ENCODE results near the gene ORM1.
A peak's percentile ranks its signal among the peaks of the same experiment; 100 is the strongest.

The ORM1 gene

DNA sequence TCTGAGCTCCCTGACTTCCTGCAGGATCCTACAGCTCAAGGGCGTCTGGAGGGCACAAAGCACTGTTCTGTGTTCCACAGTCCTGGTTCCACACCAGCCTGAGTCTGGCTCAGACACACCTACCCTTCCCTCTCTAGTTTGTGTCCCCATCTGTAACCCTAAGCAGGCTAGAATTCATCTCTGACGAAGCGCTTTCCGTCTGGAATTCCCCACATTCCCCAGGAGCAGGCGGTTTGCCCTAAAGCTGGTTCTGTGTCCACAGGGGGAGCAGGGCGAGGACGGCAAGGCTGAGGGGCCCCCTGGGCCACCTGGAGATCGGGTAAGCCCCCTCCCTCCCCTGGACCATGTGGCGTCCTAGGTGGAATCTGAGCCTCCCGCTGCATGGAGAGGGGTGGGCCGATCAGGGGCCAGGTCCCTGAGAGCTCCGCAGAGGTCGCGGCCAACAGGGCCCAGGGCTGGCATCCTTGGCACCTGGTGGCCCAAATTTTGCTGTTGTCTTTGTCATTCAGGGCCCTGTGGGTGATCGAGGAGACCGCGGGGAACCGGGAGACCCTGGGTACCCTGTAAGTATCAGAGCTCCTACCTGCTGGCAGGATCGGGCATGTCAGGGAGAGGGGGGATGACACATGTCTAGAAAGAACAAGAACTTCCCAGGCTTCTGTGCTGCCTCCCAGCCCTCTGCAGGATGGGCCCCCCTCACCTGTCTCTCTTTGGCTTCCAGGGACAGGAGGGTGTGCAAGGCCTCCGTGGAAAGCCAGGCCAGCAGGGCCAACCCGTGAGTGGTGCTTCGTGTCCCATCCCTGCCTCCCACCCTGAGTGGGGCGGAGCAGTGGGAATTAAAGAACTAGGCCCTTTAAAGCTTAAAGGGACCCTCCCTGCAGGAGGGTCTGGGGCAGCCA, 34.5 kb upstream of the ORM1 start:
- DNase-seq, result peak; percentile 92

DNA sequence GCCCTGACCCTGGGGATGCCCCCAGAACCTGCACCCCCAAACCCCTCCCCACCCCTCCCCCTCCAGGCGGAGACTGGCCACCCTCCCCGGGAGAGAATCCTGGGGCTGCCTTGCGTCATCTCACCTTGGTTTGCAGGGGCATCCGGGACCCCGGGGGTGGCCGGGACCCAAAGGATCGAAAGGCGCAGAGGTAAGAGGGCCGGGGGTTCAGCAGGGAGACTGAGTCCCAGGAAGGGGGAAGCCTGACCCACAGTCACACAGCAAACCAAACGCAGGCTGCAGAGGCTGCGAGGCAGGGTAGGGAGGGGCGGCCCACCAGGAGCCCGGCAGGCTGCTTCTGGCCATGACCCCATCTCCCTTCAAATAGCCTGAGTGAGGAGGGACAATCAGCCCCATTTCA, 33.8 kb upstream of the ORM1 start:
- DNase-seq, result no peak

DNA sequence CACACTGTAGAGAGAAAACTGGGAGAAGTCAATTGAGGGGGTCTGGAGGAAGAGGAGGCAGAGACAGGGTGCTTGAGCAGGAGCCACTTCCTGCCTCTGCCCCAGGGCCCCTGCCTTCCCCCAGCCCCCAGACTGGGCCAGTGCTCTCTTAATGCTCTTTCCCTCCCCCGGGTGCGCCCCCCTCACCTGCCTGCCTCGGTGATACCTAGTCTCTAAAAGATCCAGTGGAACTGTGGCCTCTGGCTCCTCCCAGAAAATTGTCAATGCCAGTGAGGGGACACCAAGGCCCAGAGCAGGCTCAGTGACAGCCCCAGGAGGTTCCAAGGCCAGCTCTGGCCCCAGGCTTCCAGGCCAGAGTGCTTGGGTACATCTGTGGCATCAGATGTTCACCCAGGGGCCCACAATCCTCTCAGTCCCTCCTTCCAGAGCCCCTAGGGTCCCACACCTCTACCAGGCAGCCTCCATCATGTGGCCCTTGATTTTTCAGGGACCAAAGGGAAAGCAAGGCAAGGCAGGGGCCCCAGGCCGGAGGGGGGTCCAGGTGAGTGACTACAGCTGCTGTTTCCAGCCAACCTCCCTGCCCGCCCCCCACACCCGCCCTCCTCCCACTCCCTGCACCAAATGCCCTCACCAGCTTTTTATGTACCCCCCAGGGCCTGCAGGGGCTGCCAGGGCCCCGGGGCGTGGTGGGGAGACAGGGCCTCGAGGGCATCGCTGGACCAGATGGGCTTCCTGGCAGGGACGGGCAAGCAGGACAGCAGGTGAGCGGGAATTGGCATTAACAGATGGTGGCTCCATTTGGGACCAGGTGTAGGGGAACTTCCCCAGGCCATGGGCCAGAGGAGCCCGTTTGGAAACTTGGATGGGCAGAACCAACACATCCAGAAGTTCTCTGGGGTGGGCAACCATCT, 33.1 kb upstream of the ORM1 start:
- peak; percentile 58 for DNase-seq

DNA sequence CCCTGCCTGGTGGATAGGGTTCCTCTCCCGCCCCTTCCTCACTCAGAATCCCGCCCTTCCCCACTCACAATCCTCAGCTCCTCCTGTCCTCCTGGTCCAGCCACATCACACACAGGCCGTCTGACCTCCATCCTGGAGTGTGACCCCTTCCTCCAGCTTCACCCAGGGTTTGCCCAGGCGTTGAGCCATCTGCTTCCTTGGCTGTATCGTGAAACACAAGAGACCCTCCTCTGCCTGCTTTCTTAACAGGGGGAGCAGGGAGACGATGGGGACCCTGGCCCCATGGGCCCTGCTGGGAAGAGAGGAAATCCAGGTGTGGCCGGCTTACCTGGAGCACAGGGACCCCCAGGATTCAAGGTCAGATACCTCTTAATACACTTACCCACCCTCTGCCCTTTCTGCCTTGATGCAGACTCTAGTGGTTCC, 32.3 kb upstream of the ORM1 start:
- no peak for DNase-seq

DNA sequence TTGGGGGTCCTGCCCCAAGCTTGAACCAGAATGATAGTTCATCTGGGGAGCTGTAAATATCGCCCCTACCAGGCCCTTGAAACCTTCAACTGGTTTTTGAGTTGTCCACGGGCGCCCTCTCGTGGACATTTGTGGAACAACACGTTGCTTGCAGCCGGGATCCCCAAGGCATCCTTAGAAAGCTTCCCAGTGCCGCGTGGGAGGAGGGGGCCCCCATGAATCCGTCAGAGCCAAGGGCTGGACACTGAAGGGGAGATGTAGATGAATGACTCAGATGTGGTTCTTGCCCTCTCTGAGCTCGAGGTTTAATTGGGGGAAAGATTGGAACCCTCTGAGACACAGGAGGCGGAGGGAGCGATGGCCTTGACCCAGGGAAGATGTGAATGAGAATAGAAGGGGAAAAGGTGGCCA, 31.8 kb upstream of the ORM1 start:
- peak; percentile 67 for DNase-seq

DNA sequence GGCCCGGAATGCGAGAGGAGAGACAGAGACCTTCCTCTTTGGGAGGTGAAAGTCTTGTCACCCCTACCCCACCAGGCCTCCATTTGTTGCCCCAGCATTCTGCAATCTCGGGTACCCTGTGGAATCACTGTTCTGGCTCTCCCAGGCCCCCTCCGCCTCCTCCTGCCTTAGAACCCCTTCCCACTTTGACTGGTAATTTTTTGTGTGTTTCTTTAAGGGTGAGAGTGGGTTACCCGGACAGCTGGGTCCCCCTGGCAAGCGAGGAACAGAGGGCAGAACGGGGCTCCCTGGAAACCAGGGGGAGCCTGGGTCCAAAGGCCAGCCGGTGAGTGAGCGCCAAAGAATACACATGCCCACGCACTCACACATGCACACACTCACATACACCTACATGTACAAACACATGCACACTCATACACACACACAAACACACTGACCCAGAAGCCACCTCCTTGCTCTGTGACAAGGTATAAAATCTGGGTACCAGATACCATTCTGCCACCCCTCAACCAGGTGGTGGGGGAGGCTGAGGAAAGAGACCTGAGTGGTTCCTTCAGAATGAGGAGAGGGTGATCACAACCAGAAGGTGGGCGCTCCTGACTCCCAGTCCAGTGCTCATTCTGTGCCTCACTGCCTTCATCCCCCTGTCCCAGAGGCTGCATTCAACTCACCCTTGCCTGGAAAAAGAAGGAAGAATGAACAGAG, 30.9 kb upstream of the ORM1 start:
- no peak for DNase-seq

DNA sequence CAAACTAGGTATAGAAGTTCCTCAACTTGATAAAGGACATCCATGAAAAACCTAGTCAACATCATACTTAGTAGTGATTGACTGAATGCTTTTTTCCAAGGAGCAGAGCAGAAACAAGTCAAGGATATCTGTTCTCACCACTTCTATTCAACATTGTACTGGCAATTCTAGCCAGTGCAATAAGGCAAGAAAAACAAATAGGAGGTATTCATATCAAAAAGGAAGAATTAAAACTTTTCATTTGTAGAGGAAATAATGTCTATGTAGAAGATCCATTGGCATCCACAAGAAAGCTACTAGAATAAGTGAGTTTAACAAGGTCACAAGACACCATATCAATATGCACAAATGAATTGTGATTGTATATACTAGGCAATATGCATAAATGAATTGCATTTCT, 28.2 kb upstream of the ORM1 start:
- no peak for DNase-seq

DNA sequence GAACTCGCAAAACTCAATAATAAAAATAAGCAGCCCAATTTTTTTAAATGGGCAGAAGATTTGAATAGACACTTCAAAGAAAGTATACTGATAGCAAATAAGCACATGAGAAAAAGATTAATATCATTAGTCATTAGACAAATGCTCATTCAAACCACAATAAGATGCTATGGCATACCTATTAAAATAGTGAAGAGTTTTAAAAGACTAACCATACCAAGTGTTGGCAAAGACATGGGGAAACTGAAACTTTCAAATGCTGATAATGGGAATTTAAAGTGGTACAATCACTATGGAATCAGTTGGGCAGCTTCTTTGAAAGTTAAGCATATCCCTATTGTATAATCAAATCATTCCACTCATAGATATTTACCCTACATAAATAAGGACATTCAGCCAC, 26.6 kb upstream of the ORM1 start:
- no peak for DNase-seq

DNA sequence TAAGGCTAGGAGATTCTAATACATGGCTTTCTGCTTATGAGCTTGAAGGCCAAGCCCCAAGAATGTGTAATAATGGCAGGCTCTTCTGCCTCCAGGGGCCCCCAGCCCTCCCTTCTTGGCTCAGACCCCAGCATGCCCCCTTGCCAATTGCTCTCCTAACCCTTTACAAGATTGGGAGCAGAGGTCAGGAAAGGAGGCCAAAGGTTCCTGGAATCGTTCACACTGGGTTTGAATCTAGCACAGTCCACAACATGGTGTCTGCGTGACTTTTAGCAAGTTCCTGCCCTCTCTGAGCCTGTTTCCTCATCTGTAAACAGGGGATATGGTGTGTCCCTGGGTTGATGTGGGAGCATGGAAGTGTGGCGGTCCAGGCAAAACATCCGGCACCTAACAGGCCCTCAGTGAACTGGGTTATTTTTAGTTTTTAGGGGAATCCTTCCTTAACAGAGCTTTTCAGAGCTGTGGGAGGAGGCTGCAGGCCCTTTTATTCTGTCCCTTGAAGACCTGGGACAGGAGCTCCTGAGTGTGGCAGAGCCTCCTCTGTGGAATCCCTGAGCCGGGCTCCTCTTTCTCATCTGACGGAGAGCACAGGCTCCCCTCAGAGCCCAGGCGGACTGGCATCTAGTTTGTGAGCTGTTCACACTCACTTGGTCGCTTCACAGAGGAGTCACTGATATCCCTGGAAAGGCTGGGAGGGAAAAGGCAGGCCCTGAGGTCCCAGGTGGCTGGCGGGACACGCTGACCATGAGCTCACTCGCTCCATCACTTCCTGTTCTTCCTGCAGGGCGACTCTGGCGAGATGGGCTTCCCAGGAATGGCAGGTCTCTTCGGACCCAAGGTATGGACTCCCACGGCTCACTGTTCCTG, 23.4 kb upstream of the ORM1 start:
- no peak for DNase-seq

DNA sequence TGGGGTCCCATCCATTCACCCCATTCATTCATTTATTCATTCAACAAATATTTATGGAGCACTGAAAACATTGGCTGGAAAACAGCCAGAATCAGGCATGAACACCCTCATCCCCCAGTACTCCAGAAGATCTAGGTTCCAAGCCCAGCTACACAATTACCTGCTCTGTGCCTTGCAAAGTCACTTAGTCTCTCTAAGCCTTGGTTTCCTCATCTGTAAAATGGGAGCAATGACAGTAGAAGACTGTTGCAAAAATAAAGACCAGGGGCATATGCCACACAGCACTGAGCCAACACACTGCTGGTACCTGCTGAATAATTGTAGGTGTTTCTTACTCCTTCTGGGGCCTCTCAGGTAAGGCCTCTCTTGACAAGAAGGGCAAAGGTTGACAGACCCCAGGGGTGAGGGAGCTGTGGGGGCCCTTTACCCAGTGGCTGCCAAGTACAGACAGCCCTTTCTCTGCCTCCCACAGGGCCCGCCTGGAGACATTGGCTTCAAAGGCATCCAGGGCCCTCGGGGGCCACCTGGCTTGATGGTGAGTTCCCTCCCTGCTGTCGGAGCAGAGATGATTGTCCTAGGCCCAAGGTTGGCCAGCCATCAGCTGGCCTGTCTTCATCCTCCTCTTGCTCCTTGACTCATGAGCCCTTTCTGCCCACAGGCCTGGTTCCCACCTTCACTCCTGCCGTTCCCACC, 22.6 kb upstream of the ORM1 start:
- DNase-seq, result no peak

DNA sequence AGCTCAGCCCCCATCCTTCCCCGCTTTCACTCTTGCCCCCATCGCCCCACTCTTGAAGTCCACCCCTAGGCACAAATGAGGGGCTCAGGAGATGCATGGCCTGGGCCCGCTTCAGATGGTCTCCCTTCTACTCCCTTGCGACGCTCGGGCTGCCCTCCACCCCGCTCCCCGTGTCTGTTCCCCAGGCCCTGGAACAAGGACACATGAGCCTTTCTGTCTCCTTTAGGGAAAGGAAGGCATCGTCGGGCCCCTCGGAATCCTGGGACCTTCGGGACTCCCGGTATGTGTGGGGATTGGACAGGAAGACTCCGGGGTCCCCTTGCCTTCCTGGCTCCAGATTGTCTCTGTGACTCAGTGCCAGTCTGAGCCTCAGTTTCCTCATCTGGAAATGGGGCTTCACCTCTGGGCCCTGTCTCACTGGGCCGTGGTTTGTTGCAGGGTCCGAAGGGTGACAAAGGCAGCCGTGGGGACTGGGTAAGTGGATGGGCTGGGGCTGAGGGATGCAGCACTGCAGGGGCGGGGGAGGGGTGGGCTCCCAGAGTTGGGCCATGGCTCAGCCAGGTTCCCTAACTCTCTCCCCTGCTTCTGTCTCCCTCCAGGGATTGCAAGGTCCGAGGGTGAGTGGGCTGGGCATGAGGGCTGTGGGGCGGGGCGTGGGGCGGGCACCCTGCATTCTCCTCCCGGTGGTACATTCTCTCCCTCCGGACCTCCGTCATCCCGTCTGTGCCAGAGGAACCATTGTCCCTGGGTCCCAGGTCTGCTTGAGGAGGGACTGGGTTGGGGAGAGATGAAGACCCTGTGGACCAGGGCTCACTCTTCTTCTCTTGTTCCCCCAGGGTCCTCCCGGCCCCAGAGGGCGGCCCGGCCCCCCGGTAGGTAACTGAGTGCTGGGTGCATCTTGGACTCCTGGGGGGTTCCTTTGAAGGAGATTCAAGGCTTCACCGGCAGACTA, 21.8 kb upstream of the ORM1 start:
- DNase-seq, result no peak

DNA sequence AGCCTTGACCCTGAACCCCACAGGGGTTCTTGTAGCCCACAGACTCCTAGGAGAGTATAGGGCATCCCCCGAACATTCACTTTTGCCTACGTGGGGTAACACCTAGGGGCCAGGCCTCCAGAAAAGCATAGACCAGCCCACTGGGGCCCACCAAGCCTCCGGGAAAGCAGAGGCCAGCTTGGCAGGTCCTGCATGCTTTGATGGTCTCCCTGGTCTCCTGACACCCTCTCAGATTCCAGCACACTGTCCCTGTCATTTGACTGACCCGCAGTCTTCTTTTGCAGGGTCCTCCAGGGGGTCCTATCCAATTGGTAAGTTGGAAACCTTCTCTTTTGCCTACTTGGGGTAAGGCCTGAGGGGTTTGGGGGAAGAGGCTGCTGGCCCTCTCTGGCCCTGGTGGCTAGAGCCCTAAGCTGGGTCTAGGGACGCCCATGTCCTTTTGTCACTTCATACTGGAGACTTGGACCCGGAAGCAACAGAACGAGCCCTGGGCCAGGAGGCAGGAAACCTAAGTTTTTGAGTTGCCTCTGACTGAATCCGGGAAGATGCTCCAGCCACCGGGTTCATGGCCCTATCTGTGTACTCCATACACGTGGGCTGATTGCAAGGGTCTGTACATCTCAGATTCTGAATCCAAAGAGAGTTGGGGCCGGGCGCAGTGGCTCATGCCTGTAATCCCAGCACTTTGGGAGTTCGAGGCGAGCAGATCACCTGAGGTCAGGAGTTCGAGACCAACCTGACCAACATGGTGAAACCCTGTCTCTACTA, 20.9 kb upstream of the ORM1 start:
- no peak for DNase-seq

DNA sequence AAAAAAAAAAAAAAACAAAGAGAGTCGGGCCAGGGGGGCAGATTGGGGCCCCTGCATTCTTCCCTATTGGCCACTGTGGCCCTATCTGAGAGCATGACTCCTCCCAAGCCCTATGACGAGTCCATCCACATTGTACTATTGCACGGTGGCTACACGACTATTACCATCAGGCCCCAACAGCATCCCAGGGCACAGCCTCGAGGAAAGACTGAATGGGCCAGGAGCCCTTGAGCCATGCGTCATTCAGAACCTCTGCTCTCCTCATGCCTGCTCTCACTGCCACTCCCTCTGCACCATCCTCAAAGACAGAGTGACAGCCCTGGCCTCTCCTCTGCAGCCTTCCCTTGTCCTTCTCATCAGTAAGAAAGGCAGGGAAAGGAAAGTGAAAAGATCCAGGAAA, 20.2 kb upstream of the ORM1 start:
- no peak for DNase-seq

DNA sequence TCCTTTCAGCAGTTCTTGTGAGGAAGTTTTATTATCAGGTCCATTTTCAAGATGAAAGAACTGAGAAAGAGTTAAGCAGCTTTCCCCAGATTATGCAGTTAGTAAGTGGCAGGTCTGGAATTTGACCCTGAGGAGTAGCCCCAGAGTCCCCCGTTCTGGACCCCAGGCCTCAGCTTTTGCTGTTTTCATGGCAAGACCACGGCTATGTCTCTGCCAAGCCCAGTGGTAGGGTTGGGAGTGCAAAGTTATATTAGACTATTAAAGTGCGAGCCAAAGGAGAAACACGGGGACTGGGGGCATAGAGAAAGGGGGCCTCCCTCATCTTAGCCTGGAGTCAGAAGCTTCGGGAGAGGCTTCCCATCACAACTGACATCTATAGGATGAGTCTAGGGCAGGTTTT, 19.3 kb upstream of the ORM1 start:
- no peak for DNase-seq

DNA sequence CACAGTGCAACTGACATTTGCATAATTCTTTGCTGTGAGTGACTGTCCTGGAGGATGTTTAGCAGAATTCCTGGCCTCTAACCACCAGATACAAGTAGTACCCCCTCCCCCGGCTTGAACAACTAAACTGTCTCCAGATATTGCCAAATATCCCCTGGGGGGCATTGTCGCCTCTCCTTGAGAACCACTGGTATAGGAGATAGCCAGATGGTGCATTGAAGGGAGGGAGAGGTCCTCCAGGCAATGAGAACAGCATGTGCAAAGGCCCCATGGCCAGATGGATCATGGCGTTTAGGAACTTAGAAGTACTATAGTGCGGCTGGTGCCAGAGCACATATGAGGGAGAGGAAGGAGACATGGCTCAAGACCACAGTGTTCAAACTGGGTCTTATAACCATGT, 18.9 kb upstream of the ORM1 start:
- no peak for DNase-seq

DNA sequence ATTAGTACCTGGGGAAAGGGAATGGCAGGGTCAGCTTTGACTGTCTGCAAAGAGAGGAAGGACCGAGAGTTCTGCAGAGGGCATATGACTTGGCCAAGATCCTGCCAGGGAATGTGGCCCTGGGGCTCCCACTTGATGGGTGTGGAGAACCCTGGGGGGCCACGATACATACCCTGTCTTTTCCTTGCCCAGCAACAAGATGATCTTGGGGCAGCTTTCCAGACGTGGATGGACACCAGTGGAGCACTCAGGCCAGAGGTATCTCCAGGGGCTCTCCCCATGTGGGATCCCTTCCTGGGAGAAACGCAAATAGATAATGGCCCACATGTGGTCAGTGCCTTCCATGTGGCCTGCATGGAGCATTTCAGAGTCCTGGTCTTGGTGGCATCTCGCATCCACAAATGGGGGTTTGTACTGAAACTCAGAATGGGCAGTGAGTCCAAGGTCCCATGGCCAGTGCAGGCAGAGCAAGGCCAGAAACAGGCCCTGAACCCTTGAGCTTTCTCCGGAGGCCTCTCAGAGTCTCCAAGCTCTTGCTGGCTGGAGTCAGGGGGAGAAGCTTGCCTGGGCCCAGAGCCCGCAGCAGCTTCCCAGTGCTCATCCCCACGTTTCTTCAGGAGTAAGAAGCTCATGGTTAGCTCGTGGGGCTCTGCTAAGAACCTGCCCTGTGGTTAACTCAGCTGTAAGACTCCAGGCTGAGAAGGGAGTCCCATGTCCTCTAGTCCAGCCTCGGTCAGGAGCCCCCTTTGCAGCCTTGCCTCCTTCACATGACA, 18.3 kb upstream of the ORM1 start:
- DNase-seq, result no peak

DNA sequence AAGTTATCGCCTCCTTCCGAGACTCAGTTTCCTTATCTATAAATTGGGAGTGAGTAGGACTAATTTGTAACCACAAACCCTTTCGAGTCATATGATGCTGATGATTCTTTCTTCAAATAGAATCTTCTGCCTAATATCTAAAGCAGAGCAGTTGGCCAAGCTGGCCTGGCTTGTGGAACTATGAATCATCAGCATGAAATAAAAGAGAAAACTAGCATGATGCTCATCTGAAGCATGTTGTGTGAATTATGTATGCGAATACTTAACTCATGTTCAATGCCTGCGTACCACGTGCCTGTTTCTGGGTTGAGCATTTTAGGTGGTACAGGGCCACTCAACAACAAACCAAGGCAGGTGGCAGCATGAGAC, 15.0 kb upstream of the ORM1 start:
- DNase-seq, result no peak

DNA sequence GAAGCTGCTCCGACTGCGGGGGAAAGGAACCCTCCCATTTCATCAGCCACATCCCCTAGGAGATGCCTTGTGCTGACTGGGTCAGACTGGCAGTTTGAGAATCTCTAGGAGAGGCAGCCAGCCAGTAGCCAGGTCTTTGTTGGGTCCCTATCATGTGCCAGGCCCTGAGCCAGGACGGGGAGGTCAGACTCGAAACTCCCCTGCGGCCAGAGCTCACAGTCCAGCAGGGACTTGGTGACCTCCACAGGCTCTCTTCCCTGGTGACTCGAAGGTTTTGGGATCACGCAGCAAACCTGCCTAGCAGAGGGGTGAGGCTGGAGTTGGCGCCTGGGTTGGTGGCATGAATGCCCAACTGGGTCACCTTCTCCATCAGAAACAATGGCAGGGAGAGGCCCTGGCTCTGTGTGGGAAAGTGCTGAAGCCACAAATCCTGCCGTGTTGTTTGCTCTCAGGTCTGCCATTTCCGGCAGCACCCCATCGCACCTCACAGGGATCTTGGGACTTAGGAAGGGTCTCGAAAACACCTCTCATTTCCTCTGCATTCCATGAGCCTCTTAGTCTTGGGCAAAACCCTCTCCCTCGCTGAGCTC, 14.4 kb upstream of the ORM1 start:
- no peak for DNase-seq

DNA sequence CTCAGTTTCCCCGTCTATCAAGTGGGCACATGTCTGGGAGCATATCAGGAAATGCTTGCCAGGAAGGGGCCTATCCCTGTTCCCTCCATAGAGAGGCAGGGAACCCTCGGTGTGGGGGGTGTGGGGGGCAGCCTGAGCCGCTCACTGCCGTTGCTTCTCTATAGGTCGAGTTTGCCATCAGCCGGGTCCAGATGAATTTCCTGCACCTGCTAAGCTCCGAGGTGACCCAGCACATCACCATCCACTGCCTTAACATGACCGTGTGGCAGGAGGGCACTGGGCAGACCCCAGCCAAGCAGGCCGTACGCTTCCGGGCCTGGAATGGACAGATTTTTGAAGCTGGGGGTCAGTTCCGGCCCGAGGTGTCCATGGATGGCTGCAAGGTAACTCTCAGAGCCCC, 13.8 kb upstream of the ORM1 start:
- DNase-seq, result no peak
